Measurements from ENCODE around the gene NRARP.
"Not testable (repeated sequence)": the region's sequence is repeated elsewhere in the genome, so short reads cannot be mapped to it uniquely, and the experiment has no call there.

The NRARP gene, protein sequence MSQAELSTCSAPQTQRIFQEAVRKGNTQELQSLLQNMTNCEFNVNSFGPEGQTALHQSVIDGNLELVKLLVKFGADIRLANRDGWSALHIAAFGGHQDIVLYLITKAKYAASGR

DNA sequence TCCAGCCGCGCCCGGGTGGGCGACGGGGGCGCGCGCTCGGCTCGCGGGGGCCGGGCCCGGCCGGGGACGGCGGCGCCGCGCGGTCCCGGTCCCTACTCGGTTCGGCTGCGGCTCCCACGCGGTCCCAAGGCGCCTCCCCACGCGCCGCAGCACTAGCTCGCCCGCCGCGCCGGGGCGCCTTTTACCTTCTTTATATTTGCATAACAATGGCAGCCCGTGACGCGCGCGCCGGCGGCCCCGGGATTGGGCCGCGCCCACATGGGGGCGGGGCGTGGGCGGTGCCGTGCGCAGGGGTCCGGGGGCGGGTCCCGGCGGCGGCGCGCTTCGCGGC, at the start of gene NRARP:
NRARP (minus strand) TSS at position 154 of the 331 bp plus-strand sequence. CDS start 343 bp downstream, outside the sequence.
- peak; percentile 92 for DNase-seq

GRCh38 chr9:137350696-137351584, 48.9 kb upstream of the NRARP start:
- no peak for DNase-seq

DNA sequence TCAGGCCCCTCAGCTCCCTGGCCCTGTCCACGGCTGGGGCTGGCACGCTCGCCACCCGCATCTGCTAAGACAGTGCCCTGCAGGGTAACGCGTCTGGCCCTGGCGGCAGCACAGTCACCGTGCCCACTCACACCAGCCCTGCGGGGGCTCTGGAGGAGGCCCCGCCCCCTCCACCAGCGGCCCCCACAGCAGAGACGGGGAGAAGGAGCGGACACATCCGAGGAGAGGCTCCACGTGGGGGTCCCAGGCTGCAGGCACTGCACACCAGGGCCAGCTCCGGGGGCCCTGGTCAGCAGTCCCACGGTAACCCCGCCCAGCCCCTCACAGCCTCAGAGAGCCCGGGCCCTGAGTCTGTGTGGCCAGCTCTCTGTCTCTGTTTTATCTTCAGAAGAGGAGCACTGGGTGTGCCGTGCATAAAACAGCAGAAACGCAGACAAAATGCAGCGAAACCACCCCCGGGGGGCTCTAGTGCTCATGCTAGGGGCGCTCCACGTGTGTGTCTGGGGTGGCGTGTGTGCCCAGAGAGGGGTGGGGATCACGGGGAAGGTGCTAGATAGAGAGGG, 47.5 kb upstream of the NRARP start:
- DNase-seq, result no peak

GRCh38 chr9:137348769-137349470, 46.8 kb upstream of the NRARP start:
- no peak for DNase-seq

DNA sequence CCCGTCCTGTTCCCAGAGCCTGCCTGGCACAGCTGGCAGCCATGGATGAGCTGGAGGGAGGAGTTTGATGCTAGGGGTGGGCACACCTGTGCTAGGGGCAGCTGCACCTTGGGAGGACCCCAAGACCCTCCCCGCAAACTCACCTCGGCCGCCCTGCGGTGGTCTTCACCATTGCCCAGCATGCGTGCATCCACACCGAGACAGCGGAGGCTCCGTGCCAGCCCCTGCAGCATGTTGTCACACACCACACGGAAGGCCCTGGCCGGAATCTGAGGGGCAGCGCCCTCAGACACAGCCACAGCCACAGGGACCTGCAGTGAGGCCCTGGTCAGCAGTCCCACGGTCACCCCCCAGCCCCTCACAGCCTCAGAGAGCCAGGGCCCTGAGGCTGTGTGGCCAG, 45.9 kb upstream of the NRARP start:
- DNase-seq, result no peak

- no peak for DNase-seq
Measured at GRCh38 chr9:137342482-137342881, 40.4 kb upstream of the NRARP start.

- no peak for DNase-seq
Measured at GRCh38 chr9:137341227-137341626, 39.2 kb upstream of the NRARP start.

- DNase-seq, result not testable (repeated sequence)
Measured at GRCh38 chr9:137339908-137340462, 37.9 kb upstream of the NRARP start.

DNA sequence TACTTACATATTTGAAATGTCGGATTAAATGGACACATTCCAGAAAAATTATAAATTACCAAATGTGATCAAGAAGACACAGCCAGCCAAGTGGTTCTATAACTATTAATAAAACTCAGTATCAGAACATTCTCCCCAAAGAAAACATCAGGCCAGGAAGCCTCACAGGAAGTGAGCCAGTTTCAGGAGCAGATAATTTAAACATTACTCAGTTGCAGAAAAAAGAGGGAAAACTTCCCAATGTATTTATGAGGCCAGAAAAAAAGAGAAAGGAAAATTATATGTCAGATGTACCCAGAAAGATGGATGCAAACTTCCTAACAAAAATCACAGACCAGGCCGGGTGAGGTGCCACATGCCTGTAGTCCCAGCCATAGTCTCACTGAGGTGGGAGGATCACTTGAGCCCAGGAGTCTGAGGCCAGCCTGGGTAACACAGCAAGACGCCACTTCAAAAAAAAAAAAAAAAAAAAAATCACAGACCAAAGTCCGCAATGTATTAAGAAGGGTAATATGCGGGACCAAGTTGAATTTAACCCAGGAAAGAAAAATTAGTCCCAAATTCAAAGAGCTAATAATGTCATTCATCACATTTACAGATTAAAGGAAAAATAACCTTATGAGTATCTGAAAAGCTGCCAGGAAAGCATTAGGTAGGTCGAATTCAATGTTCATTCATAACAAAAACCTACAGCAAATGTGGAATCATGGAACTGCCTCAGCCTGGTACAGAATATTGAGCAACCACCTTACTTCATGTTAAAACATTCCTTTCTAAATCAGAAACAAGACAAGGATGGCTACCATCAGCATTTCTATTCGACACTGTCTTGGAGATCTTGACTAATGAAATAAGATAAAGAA, 37.2 kb upstream of the NRARP start:
- no peak for DNase-seq

DNA sequence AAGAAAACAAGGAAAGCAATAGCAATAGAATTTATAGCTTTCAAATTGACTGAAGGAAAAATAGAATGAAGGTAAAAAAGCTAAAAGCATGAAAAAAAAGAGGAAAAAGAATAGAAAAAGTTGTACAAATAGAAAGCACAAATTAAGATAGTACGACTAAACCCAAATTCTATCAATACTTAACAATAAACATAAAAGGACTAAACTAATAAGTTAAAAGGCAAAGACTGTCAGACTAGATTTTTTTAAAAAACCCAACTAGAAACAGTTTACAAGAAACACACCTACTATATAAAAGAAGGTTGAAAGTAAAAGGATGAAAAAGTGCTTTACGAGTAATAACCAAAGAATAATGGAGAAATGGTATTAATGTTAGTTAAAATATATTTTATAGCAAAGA, 34.7 kb upstream of the NRARP start:
- no peak for DNase-seq

DNA sequence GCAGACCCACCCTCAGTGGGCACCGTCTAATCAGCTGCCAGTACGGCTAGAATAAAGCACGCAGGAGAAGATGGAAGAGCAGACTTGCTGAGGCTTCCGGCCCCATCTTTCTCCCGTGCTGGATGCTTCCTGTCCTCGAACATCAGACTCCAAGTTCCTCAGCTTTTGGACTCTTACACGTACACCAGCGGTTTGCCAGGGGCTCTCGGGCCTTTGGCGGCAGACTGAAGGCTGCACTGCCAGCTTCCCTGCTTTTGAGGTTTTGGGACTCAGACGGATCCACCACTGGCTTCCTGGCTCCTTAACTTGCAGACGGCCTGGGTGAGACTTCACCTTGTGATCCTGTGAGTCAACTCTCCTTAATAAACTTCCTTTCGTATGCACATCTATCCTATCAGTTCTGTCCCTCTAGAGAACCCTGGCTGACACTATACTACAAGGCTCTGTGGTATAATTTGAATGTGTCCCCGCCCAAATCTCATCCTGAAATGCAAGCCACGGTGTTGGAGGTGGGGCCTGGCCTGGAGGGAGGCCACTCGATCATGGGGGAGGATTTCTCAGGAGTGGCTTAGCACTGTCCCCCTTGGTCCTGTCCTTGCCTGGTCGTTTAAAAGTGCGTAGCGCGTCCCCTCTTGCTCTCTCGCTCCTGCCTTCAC, 31.1 kb upstream of the NRARP start:
- DNase-seq, result no peak

- no peak for DNase-seq
Measured at GRCh38 chr9:137331929-137332328, 29.9 kb upstream of the NRARP start.

GRCh38 chr9:137330689-137331088, 28.6 kb upstream of the NRARP start:
- DNase-seq, result no peak

DNA sequence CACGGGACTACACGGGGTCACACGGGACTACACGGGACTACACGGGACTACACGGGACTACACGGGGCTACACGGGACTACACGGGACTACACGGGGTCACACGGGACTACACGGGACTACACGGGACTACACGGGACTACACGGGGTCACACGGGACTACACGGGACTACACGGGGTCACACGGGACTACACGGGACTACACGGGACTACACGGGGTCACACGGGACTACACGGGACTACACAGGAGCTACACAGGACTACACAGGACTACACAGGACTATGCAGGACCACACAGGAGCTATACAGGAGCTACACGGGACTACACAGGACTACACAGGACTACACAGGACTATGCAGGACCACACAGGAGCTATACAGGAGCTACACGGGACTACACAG, 27.5 kb upstream of the NRARP start:
- DNase-seq, result not testable (repeated sequence)

DNA sequence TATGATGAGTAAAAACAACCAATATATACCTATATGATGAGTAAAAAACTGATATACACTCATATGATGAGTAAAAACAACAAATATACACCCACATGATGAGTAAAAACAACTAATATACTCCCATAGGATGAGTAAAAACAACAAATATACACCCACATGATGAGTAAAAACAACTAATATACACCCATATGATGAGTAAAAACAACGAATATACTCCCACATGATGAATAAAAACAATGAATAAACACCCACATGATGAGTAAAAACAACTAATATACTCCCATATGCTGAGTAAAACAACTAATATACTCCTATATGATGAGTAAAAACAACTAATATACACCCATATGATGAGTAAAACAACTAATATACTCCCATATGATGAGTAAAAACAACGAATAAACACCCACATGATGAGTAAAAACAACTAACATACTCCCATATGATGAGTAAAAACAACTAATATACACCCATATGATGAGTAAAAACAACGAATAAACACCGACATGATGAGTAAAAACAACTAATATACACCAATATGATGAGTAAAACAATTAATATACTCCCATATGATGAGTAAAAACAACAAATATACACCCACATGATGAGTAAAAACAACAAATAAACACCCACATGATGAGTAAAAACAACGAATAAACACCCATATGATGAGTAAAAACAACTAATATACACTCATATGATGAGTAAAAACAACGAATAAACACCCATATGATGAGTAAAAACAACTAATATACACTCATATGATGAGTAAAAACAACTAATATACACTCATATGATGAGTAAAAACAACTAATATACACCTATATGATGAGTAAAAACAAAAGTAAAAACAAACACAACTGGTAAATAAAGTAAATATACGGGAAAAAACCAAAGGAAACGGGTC, 25.8 kb upstream of the NRARP start:
- DNase-seq, result not testable (repeated sequence)

GRCh38 chr9:137326445-137327065, 24.5 kb upstream of the NRARP start:
- DNase-seq, result no peak

GRCh38 chr9:137325799-137326198, 23.7 kb upstream of the NRARP start:
- no peak for DNase-seq

GRCh38 chr9:137325124-137325523, 23.1 kb upstream of the NRARP start:
- DNase-seq, result no peak

DNA sequence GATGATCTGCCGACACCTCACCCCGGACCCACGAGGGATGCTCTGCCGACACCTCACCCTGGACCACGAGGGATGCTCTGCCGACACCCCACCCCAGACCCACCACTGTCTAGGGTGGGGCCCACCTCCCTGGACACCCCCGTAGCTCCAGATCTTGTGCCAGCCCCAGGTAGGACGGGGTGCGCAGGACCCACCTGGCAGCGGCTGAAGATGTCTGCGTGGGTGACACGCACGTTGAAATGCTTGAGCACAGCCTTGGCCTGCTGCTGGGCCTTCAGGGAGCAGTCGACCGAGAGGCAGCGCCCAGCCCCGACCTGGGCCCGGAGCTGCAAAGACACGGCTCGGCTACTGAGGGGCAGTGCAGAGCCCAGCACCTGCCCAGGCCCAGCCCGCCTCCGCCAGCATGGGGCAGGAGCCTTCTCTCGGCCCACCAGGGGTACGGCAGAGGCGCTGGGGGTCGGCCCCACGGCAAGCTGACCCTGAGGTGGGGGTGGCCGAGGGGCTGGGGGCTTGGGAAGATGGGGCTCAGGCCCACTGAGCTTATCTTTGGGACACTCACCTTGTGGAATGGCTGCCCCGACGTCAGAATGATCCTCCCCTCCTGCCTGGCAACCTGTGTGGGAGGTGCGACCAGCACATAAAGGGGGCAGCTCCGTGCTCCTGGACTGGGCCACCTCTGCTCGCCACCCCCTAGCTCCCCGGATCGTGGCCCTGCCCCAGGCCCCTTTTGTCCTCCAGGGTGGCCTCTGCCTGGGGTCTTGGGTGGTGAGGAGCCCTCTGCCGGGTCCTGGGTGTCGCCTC, 21.7 kb upstream of the NRARP start:
- DNase-seq, result no peak
